Transverse colon (tissue), 4 donors: ENCODE data around the gene BCL11B.

Experiments used
- CTCF ChIP-seq, 5 experiments: fragments of 200-600 bp in 3 of 5; fragments of 450-650 bp in 2 of 5; sonication (generic) in 3 of 5; IDR thresholded peaks; 1 replicate in 2 of 5; 2 replicates in 3 of 5; pipeline ENCODE4 v1.5.1; 2016 to 2017; ENCODE audit warnings: antibody characterized with exemption in 5 of 5, inconsistent platforms in 3 of 5, mild to moderate bottlenecking in 2 of 5, moderate library complexity in 1 of 5
- EP300 ChIP-seq: sonication (generic); formaldehyde crosslinking; IDR thresholded peaks from one replicate; pipeline ENCODE4 v1.6.1; 2017; ENCODE audit warnings: antibody characterized with exemption, low read depth
- POLR2A ChIP-seq: fragments of 450-650 bp; IDR thresholded peaks from one replicate; pipeline ENCODE4 v1.6.1; 2016; ENCODE audit warnings: antibody characterized with exemption, mild to moderate bottlenecking, moderate library complexity
- POLR2AphosphoS5 ChIP-seq, 3 donors: sonication (generic); formaldehyde crosslinking; IDR thresholded peaks; one replicate each; pipeline ENCODE4 v1.6.1; 2016; ENCODE audit warnings: antibody characterized with exemption in 3 of 3

GRCh38 chr14:99239661-99240092 lies 32.3 kb downstream of the BCL11B start:
- no peak for TF ChIP-seq POLR2A
- TF ChIP-seq POLR2AphosphoS5 (IDR thresholded peaks at IDR 0.05) = no peak
- no peak for TF ChIP-seq EP300
- no peak for TF ChIP-seq CTCF (IDR thresholded peaks at IDR 0.05)
